ENCODE results near the gene GDA. TPM values are rescaled to one million over a fixed set of nuclear protein-coding genes. Genes with fewer than 3 reads are reported as not detected.

GDA gene
- total RNA-seq, 1 experiment from 2014 or later = 49.4 TPM

DNA sequence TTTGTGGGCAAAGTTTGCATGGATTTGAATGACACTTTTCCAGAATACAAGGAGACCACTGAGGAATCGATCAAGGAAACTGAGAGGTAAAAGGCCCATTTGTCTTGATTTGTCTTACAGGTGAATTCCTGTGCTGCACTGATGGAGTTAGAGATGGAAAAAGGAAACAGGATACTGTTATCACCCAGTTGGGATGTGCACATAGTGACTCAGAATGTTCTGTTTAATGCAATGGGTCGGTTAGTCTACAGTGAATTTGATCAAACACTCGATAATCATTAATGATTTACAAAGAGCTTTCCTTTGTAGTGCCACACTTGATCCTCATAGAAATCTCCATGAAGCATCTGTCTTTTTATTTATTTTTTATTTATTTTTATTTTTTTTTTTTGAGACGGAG is 64.7 kb downstream of the GDA start:
- ATAC-seq = no peak
- no peaks in the 10 kb centered on the region for H3K4me1 ChIP-seq (ENCODE audit: control insufficient read depth in 1 of 2, insufficient read depth in 2 of 2, low read length in 2 of 2)
- no peaks in the 10 kb centered on the region for H3K9me3 ChIP-seq (ENCODE audit: control insufficient read depth in 1 of 2, insufficient read depth in 1 of 2, low read depth in 1 of 2, low read length in 2 of 2)
- intact Hi-C loops (cut with micrococcal nuclease) = no loop called here
- H3K9me2 ChIP-seq (ENCODE audit: insufficient read depth) = no peaks in the 10 kb centered on the region
- no peak overlapping the region for H3K27ac ChIP-seq (ENCODE audit: low read depth, low read length)
- H3K36me3 ChIP-seq (ENCODE audit: control insufficient read depth in 1 of 2, insufficient read depth in 2 of 2, low read length in 2 of 2) = peaks cover 7 to 40% of the 10 kb centered on the region in 2 experiments; a peak in 2 of 4 replicates
- RAD21 ChIA-PET (ENCODE audit: low non-redundant PET in 1 of 2, low total read pairs in 2 of 2, uncharacterized antibody in 2 of 2, unreplicated experiment in 2 of 2) = no interaction called here
- no peak overlapping the region for H3K9ac ChIP-seq (ENCODE audit: low read length)
- TF ChIP-seq YY1 (IDR thresholded peaks at IDR 0.05; ENCODE audit: extremely low read depth, insufficient replicate concordance, low read depth, low read length) (no peak), SP1 (IDR thresholded peaks at IDR 0.05; ENCODE audit: low read depth) (no peak), CBX3 (IDR thresholded peaks at IDR 0.05; ENCODE audit: low read depth) (no peak), FOSL1 (IDR thresholded peaks at IDR 0.05; ENCODE audit: low read depth) (no peak), REST (IDR thresholded peaks at IDR 0.05; ENCODE audit: low read depth) (no peak), POLR2AphosphoS5 (IDR thresholded peaks at IDR 0.05; ENCODE audit: low read depth, low read length) (no peak), TCF7L2 (IDR thresholded peaks at IDR 0.05; ENCODE audit: borderline replicate concordance, extremely low read depth, insufficient read depth, insufficient read length) (no peak), ATF3 (IDR thresholded peaks at IDR 0.05) (no peak), ZFX (IDR thresholded peaks at IDR 0.05) (no peak), JUND (IDR thresholded peaks at IDR 0.05) (no peak), SIN3A (IDR thresholded peaks at IDR 0.05; ENCODE audit: low read depth) (no peak), SRF (IDR thresholded peaks at IDR 0.05; ENCODE audit: low read depth) (no peak), ZNF274 (IDR thresholded peaks at IDR 0.05; ENCODE audit: low read depth, low read length) (no peak), EZH2phosphoT487 (IDR thresholded peaks at IDR 0.05; ENCODE audit: borderline replicate concordance) (no peak), EZH2 (IDR thresholded peaks at IDR 0.05) (no peak), CEBPB (IDR thresholded peaks at IDR 0.05; ENCODE audit: low read depth) (no peak), RAD21 (IDR thresholded peaks at IDR 0.05; ENCODE audit: low read depth) (no peak)
- TF ChIP-seq, protein P1, sequence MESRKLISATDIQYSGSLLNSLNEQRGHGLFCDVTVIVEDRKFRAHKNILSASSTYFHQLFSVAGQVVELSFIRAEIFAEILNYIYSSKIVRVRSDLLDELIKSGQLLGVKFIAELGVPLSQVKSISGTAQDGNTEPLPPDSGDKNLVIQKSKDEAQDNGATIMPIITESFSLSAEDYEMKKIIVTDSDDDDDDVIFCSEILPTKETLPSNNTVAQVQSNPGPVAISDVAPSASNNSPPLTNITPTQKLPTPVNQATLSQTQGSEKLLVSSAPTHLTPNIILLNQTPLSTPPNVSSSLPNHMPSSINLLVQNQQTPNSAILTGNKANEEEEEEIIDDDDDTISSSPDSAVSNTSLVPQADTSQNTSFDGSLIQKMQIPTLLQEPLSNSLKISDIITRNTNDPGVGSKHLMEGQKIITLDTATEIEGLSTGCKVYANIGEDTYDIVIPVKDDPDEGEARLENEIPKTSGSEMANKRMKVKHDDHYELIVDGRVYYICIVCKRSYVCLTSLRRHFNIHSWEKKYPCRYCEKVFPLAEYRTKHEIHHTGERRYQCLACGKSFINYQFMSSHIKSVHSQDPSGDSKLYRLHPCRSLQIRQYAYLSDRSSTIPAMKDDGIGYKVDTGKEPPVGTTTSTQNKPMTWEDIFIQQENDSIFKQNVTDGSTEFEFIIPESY (IDR thresholded peaks at IDR 0.05; ENCODE audit: extremely low read depth, insufficient replicate concordance, low read length) = no peak
- TF ChIP-seq, protein P2, sequence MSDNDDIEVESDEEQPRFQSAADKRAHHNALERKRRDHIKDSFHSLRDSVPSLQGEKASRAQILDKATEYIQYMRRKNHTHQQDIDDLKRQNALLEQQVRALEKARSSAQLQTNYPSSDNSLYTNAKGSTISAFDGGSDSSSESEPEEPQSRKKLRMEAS (IDR thresholded peaks at IDR 0.05) = no peak
- TF ChIP-seq, protein P3, sequence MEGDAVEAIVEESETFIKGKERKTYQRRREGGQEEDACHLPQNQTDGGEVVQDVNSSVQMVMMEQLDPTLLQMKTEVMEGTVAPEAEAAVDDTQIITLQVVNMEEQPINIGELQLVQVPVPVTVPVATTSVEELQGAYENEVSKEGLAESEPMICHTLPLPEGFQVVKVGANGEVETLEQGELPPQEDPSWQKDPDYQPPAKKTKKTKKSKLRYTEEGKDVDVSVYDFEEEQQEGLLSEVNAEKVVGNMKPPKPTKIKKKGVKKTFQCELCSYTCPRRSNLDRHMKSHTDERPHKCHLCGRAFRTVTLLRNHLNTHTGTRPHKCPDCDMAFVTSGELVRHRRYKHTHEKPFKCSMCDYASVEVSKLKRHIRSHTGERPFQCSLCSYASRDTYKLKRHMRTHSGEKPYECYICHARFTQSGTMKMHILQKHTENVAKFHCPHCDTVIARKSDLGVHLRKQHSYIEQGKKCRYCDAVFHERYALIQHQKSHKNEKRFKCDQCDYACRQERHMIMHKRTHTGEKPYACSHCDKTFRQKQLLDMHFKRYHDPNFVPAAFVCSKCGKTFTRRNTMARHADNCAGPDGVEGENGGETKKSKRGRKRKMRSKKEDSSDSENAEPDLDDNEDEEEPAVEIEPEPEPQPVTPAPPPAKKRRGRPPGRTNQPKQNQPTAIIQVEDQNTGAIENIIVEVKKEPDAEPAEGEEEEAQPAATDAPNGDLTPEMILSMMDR (IDR thresholded peaks at IDR 0.05 in 2 of 3, conservative IDR thresholded peaks at IDR 0.05 in 1 of 3; ENCODE audit: borderline replicate concordance in 1 of 3, insufficient read depth in 1 of 3, low read depth in 2 of 3, low read length in 2 of 3) = no peak
- no peak overlapping the region for H2AFZ ChIP-seq (ENCODE audit: low read depth, low read length, poor library complexity, severe bottlenecking)
- CTCF ChIA-PET = no interaction called here
- H3K4me2 ChIP-seq (ENCODE audit: low read length) = no peak overlapping the region
- POLR2A ChIA-PET = no interaction called here
- H3K4me3 ChIP-seq (replicated peaks in 1 of 2; ENCODE audit: low read depth in 1 of 2, low read length in 2 of 2) = no peak overlapping the region
- no peak for DNase-seq (ENCODE audit: low read depth, low spot score)
- no peaks in the 10 kb centered on the region for H4K20me1 ChIP-seq (ENCODE audit: insufficient read depth)
- peaks cover 5% of the 10 kb centered on the region; the same call in 1 of the 2 replicates for H3K79me2 ChIP-seq (ENCODE audit: insufficient read depth, low read length)
- no peaks in the 10 kb centered on the region for H3K27me3 ChIP-seq (ENCODE audit: insufficient read depth, low read length)
- BruUV-seq (replicated peaks) = no TSS peak
